LNCAP (cell line): ENCODE measurements around the gene FBLN1.

Experiments used
- CTCF ChIP-seq: fragments of 450-650 bp; IDR thresholded peaks from 2 replicates; pipeline ENCODE4 v1.5.1; 2017; ENCODE audit warnings: mild to moderate bottlenecking

The FBLN1 gene

DNA sequence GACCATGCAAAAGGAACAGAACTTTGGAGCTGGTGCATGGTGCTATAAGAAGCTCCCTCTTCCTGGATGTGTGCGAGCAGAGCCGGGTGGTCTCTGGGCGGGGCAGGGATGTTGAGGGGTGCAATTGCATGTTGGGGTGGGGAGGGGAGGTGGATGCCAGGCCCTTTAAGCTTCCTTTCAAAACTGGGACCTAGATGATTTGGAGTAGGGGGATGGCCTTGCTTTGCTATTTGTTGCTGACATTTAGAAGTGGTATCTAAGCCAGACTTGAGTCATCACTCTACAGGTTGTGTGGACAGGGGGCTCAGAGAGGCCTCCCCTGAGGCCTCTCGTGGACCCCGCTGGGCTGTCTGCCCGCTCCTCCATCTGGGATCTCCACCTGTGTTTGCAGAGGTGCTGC is 24.8 kb downstream of the FBLN1 start:
- TF ChIP-seq CTCF, result no peak

- TF ChIP-seq CTCF, result no peak
Measured at GRCh38 chr22:45528046-45528445, 25.4 kb downstream of the FBLN1 start.

DNA sequence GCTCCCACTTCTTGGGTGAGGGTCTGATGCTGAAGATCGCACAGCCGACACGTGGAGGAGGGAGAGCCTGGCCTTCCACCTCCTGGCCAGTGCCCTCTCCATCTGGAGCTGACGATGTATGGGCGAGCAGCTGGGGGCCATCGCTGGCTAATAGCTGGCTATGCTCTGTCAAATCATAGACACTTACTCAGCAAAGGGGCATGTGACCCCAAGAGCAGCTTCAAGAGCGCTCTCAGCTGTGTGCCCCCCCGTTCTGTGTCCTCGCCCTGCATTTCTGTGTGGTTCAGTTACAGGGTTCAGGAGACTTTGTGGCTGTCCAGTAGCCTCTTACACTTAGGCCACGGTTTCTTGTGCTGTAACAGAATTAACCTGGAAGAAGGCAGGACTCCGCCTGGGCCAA is 26.4 kb downstream of the FBLN1 start:
- no peak for TF ChIP-seq CTCF

- no peak for TF ChIP-seq CTCF
Measured at GRCh38 chr22:45529971-45530575, 27.4 kb downstream of the FBLN1 start.

- no peak for TF ChIP-seq CTCF
Measured at GRCh38 chr22:45531441-45532234, 29.0 kb downstream of the FBLN1 start.

GRCh38 chr22:45532235-45532631 is 29.6 kb downstream of the FBLN1 start:
- TF ChIP-seq CTCF, result no peak

DNA sequence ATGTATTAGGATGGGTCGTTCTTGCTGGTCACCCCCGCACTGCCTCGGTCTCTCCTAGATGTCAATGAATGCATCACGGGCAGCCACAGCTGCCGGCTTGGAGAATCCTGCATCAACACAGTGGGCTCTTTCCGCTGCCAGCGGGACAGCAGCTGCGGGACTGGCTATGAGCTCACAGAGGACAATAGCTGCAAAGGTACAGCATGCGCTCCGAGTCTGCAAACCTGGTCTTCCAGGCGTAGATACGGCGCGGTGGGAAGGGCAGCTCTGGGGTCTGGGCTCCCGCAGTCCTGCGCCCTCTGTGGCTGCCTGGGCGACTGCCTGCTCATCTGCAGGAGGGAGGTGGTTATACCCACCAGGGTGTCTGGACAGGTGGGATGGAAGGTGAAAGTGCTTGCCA is 31.0 kb downstream of the FBLN1 start:
- TF ChIP-seq CTCF, result no peak
